ENCODE measurements around the gene RANBP3. TPM values are rescaled to one million over a fixed set of nuclear protein-coding genes. Genes with fewer than 3 reads are reported as not detected.

Gene RANBP3
- total and polyA plus RNA-seq, 4 donors = 33.6 to 67.7 (median 54.9) TPM

- no peak for ATAC-seq (ENCODE audit: insufficient read depth, low FRiP score)
- Histone ChIP-seq H3K27me3 (ENCODE audit: control insufficient read depth in 3 of 3, insufficient read depth in 3 of 3, low read length in 2 of 3) (no peaks in the 10 kb centered on the region), H3K9me3 (ENCODE audit: control insufficient read depth in 4 of 4, insufficient read depth in 3 of 4, low read length in 3 of 4) (no peaks in the 10 kb centered on the region), H3K4me3 (no peak overlapping the region), H3K4me1 (ENCODE audit: control insufficient read depth in 5 of 5, insufficient read depth in 5 of 5, low read length in 5 of 5) (peaks cover 0 to 60% (median 28%) of the 10 kb centered on the region in 5 donors), H3K9ac (ENCODE audit: insufficient read depth in 1 of 2, low read length in 2 of 2) (no peak overlapping the region), H3K27ac (ENCODE audit: low read depth in 1 of 2, low read length in 1 of 2) (no peak overlapping the region), H3K36me3 (ENCODE audit: control insufficient read depth in 4 of 4, insufficient read depth in 4 of 4, low read length in 4 of 4) (peaks cover 2 to 54% (median 26%) of the 10 kb centered on the region in 4 donors)
- no peak for DNase-seq
- 89 to 97% methylated on average over 20 of the region's 20 CpGs for WGBS, 2 donors
- no peak for TF ChIP-seq CTCF (IDR thresholded peaks at IDR 0.05; ENCODE audit: control extremely low read depth, extremely low read depth)
Observed at GRCh38 chr19:5933391-5934068, 44.4 kb downstream of the RANBP3 start.

- peaks cover 6 to 56% (median 30%) of the 10 kb centered on the region in 4 donors for H3K36me3 ChIP-seq (ENCODE audit: control insufficient read depth in 4 of 4, insufficient read depth in 4 of 4, low read length in 4 of 4)
- WGBS, 2 donors = 90 to 94% methylated on average over 21 of the region's 21 CpGs
Observed at GRCh38 chr19:5932609-5933262, 45.2 kb downstream of the RANBP3 start.

GRCh38 chr19:5932146-5932545 is 45.8 kb downstream of the RANBP3 start:
- WGBS, 2 donors = 91 to 92% methylated on average over 18 of the region's 18 CpGs
- Histone ChIP-seq H3K9me3 (ENCODE audit: control insufficient read depth in 4 of 4, insufficient read depth in 3 of 4, low read length in 3 of 4) (no peaks in the 10 kb centered on the region), H3K27ac (ENCODE audit: low read depth in 1 of 2, low read length in 1 of 2) (no peak overlapping the region), H3K4me1 (ENCODE audit: control insufficient read depth in 5 of 5, insufficient read depth in 5 of 5, low read length in 5 of 5) (peaks cover 0 to 53% (median 28%) of the 10 kb centered on the region in 5 donors), H3K27me3 (ENCODE audit: control insufficient read depth in 3 of 3, insufficient read depth in 3 of 3, low read length in 2 of 3) (no peaks in the 10 kb centered on the region), H3K9ac (ENCODE audit: insufficient read depth in 1 of 2, low read length in 2 of 2) (no peak overlapping the region), H3K4me3 (no peak overlapping the region), H3K36me3 (ENCODE audit: control insufficient read depth in 4 of 4, insufficient read depth in 4 of 4, low read length in 4 of 4) (peaks cover 10 to 59% (median 36%) of the 10 kb centered on the region in 4 donors)
- no peak for TF ChIP-seq CTCF (IDR thresholded peaks at IDR 0.05; ENCODE audit: control extremely low read depth, extremely low read depth)
- DNase-seq (peak; percentile 56 to 81 (median 63)), ATAC-seq (ENCODE audit: insufficient read depth, low FRiP score) (no peak)

More at GRCh38 chr19:5932609-5933262, 45.2 kb downstream of the RANBP3 start:
- Histone ChIP-seq H3K9me3 (ENCODE audit: control insufficient read depth in 4 of 4, insufficient read depth in 3 of 4, low read length in 3 of 4) (no peaks in the 10 kb centered on the region), H3K27ac (ENCODE audit: low read depth in 1 of 2, low read length in 1 of 2) (no peak overlapping the region), H3K27me3 (ENCODE audit: control insufficient read depth in 3 of 3, insufficient read depth in 3 of 3, low read length in 2 of 3) (no peaks in the 10 kb centered on the region), H3K9ac (ENCODE audit: insufficient read depth in 1 of 2, low read length in 2 of 2) (no peak overlapping the region), H3K4me1 (ENCODE audit: control insufficient read depth in 5 of 5, insufficient read depth in 5 of 5, low read length in 5 of 5) (peaks cover 0 to 58% (median 28%) of the 10 kb centered on the region in 5 donors), H3K4me3 (no peak overlapping the region)
- no peak for ATAC-seq (ENCODE audit: insufficient read depth, low FRiP score)
- no peak for TF ChIP-seq CTCF (IDR thresholded peaks at IDR 0.05; ENCODE audit: control extremely low read depth, extremely low read depth)
- no peak for DNase-seq

Data from lung (tissue), 12 donors.